COLO668 (cell line): ENCODE results near the gene KANK2.
"Not testable (repeated sequence)": the region's sequence is repeated elsewhere in the genome, so short reads cannot be mapped to it uniquely, and the experiment has no call there.

Experiments used
- DNase-seq: peaks from one replicate; lab custom pipeline; 2025; ENCODE audit not compliant: unreplicated experiment; lab: John Stamatoyannopoulos, UW

KANK2 gene

GRCh38 chr19:11142528-11143171 lies 54.7 kb downstream of the KANK2 start:
- peak; percentile 75 for DNase-seq

- DNase-seq: no peak
Measured at GRCh38 chr19:11141937-11142527, 55.3 kb downstream of the KANK2 start.

GRCh38 chr19:11140896-11141295 lies 56.4 kb downstream of the KANK2 start:
- DNase-seq: no peak

GRCh38 chr19:11140023-11140538 lies 57.3 kb downstream of the KANK2 start:
- peak; percentile 8 for DNase-seq

- DNase-seq: peak; percentile 75
Measured at GRCh38 chr19:11138601-11139300, 58.6 kb downstream of the KANK2 start.

- peak; percentile 76 for DNase-seq
Measured at GRCh38 chr19:11137542-11138384, 59.6 kb downstream of the KANK2 start.

- DNase-seq: no peak
Measured at GRCh38 chr19:11136400-11137101, 60.8 kb downstream of the KANK2 start.

GRCh38 chr19:11131471-11131870 lies 65.9 kb downstream of the KANK2 start:
- no peak for DNase-seq

GRCh38 chr19:11130824-11131455 lies 66.4 kb downstream of the KANK2 start:
- DNase-seq: peak; percentile 74

- DNase-seq: no peak
Measured at GRCh38 chr19:11127905-11128304, 69.4 kb downstream of the KANK2 start.

- DNase-seq: peak; percentile 78
Measured at GRCh38 chr19:11125994-11126685, 71.2 kb downstream of the KANK2 start.

- DNase-seq: not testable (repeated sequence)
Measured at GRCh38 chr19:11124157-11124556, 73.2 kb downstream of the KANK2 start.

GRCh38 chr19:11123114-11123513 lies 74.2 kb downstream of the KANK2 start:
- DNase-seq: no peak

- DNase-seq: not testable (repeated sequence)
Measured at GRCh38 chr19:11121963-11122362, 75.4 kb downstream of the KANK2 start.

GRCh38 chr19:11116507-11116906 lies 80.8 kb downstream of the KANK2 start:
- no peak for DNase-seq

GRCh38 chr19:11115895-11116446 lies 81.4 kb downstream of the KANK2 start:
- DNase-seq: no peak

- no peak for DNase-seq
Measured at GRCh38 chr19:11115042-11115441, 82.3 kb downstream of the KANK2 start.
